H1 (cell line): ENCODE measurements around the gene SLCO2A1. TPM values are rescaled to one million over a fixed set of nuclear protein-coding genes. Genes with fewer than 3 reads are reported as not detected.

ENCODE experiments used
- CEBPB ChIP-seq: IDR thresholded peaks from 2 replicates; pipeline ENCODE4 v1.6.1; 2012; ENCODE audit warnings: low read depth, low read length
- CREB1 ChIP-seq: IDR thresholded peaks from 2 replicates; pipeline ENCODE4 v1.6.1; 2012; ENCODE audit warnings: inconsistent platforms
- CTBP2 ChIP-seq: IDR thresholded peaks from 2 replicates; pipeline ENCODE4 v1.7.0; 2011; ENCODE audit warnings: borderline replicate concordance, mild to moderate bottlenecking, moderate library complexity, mixed read lengths, low read length; ENCODE audit not compliant: insufficient read depth, insufficient read length
- KDM4A ChIP-seq: IDR thresholded peaks from one replicate; pipeline ENCODE4 v1.7.1; 2012; ENCODE audit warnings: low read depth, mild to moderate bottlenecking, moderate library complexity, low read length, inconsistent platforms; ENCODE audit not compliant: severe bottlenecking
- SIRT6 ChIP-seq: IDR thresholded peaks from one replicate; pipeline ENCODE4 v1.7.1; 2012; ENCODE audit warnings: low read length, inconsistent platforms
- polyA plus RNA-seq, 7 experiments: library from polyadenylated mRNA; depleted of rRNA in 3 of 7; stranded (reverse) in 5 of 7; unstranded in 2 of 7; fragments of >200 nt in 5 of 7; fragments of 200-250 nt in 2 of 7; gene quantifications; 1 replicate in 5 of 7; 2 replicates in 1 of 7; 4 replicates in 1 of 7; pipeline versions ENCODE4 v1.2.1 to v1.2.3, GENCODE V29; 2011 to 2013; ENCODE audit warnings: missing spikeins in 2 of 7, mixed read lengths in 2 of 7
- total RNA-seq: library from RNA; stranded (reverse); fragmentation: NEBNext Ultra II Directional; extraction: Animal tissue kit (Norgen Biotek cat#: 25700); gene quantifications from 2 replicates; pipeline ENCODE4 v1.2.1, GENCODE V29; 2021
- TF ChIP-seq, protein P1 (sequence below): fragments of 300-600 bp; sonication (generic); IDR thresholded peaks from 2 replicates; pipeline ENCODE4 v1.7.1; 2012; ENCODE audit warnings: low read length, moderate library complexity, mild to moderate bottlenecking, inconsistent platforms; ENCODE audit not compliant: insufficient replicate concordance

Gene SLCO2A1
- total and polyA plus RNA-seq, 2 of the 8 experiments (the other 6 are each of a cell fraction or from before 2014, with no cell fraction given), result 1.1 to 2.3 TPM

DNA sequence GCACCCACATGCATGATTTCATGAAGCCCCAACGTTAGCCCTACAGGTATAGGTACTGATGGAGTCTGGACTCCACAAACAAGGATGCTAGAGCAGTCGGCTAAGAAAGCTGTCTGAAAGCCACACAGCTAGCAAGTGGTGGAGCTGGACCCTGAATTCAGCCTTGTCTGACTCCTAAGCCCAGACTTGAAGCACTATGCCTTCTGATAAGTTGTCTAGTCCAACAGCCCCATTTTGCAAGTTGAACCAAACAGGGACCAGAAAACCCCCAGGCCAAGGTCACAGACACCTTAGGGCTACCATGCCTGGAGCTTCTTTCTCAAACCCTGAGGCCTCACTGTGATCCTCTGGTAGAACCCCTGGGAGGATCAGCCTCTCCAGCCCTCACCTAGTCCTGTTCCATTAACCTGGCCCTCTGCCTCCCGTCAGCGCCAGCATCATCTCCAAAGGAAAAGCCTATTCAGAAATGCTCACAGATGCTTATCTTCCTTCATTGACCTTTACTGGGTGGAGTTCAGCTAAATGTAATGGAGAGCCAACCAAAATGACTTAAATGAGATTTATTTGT, 1.7 kb upstream of the SLCO2A1 start (continued):
- TF ChIP-seq, protein P1, sequence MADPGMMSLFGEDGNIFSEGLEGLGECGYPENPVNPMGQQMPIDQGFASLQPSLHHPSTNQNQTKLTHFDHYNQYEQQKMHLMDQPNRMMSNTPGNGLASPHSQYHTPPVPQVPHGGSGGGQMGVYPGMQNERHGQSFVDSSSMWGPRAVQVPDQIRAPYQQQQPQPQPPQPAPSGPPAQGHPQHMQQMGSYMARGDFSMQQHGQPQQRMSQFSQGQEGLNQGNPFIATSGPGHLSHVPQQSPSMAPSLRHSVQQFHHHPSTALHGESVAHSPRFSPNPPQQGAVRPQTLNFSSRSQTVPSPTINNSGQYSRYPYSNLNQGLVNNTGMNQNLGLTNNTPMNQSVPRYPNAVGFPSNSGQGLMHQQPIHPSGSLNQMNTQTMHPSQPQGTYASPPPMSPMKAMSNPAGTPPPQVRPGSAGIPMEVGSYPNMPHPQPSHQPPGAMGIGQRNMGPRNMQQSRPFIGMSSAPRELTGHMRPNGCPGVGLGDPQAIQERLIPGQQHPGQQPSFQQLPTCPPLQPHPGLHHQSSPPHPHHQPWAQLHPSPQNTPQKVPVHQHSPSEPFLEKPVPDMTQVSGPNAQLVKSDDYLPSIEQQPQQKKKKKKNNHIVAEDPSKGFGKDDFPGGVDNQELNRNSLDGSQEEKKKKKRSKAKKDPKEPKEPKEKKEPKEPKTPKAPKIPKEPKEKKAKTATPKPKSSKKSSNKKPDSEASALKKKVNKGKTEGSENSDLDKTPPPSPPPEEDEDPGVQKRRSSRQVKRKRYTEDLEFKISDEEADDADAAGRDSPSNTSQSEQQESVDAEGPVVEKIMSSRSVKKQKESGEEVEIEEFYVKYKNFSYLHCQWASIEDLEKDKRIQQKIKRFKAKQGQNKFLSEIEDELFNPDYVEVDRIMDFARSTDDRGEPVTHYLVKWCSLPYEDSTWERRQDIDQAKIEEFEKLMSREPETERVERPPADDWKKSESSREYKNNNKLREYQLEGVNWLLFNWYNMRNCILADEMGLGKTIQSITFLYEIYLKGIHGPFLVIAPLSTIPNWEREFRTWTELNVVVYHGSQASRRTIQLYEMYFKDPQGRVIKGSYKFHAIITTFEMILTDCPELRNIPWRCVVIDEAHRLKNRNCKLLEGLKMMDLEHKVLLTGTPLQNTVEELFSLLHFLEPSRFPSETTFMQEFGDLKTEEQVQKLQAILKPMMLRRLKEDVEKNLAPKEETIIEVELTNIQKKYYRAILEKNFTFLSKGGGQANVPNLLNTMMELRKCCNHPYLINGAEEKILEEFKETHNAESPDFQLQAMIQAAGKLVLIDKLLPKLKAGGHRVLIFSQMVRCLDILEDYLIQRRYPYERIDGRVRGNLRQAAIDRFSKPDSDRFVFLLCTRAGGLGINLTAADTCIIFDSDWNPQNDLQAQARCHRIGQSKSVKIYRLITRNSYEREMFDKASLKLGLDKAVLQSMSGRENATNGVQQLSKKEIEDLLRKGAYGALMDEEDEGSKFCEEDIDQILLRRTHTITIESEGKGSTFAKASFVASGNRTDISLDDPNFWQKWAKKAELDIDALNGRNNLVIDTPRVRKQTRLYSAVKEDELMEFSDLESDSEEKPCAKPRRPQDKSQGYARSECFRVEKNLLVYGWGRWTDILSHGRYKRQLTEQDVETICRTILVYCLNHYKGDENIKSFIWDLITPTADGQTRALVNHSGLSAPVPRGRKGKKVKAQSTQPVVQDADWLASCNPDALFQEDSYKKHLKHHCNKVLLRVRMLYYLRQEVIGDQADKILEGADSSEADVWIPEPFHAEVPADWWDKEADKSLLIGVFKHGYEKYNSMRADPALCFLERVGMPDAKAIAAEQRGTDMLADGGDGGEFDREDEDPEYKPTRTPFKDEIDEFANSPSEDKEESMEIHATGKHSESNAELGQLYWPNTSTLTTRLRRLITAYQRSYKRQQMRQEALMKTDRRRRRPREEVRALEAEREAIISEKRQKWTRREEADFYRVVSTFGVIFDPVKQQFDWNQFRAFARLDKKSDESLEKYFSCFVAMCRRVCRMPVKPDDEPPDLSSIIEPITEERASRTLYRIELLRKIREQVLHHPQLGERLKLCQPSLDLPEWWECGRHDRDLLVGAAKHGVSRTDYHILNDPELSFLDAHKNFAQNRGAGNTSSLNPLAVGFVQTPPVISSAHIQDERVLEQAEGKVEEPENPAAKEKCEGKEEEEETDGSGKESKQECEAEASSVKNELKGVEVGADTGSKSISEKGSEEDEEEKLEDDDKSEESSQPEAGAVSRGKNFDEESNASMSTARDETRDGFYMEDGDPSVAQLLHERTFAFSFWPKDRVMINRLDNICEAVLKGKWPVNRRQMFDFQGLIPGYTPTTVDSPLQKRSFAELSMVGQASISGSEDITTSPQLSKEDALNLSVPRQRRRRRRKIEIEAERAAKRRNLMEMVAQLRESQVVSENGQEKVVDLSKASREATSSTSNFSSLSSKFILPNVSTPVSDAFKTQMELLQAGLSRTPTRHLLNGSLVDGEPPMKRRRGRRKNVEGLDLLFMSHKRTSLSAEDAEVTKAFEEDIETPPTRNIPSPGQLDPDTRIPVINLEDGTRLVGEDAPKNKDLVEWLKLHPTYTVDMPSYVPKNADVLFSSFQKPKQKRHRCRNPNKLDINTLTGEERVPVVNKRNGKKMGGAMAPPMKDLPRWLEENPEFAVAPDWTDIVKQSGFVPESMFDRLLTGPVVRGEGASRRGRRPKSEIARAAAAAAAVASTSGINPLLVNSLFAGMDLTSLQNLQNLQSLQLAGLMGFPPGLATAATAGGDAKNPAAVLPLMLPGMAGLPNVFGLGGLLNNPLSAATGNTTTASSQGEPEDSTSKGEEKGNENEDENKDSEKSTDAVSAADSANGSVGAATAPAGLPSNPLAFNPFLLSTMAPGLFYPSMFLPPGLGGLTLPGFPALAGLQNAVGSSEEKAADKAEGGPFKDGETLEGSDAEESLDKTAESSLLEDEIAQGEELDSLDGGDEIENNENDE, result no peak
- TF ChIP-seq CREB1, result no peak
- TF ChIP-seq CEBPB, result no peak
- no peak for TF ChIP-seq KDM4A
- no peak for TF ChIP-seq CTBP2
- TF ChIP-seq SIRT6, result no peak
